ENCODE data around the gene SLC7A9. TPM values are rescaled to one million over a fixed set of nuclear protein-coding genes. Genes with fewer than 3 reads are reported as not detected.

SLC7A9 gene
- polyA plus RNA-seq, 1 donor from 2014 or later = 2.5 TPM

GRCh38 chr19:32829345-32829896 lies 40.1 kb downstream of the SLC7A9 start:
- Histone ChIP-seq H3K36me3 (ENCODE audit: insufficient read depth, low read length) (no peaks in the 10 kb centered on the region), H3K27ac (ENCODE audit: low read length) (no peak overlapping the region), H3K4me3 (ENCODE audit: low read length) (no peak overlapping the region), H2AFZ (ENCODE audit: low read depth, low read length) (no peak overlapping the region), H3K9me3 (ENCODE audit: low read length) (no peaks in the 10 kb centered on the region), H3K79me2 (replicated peaks; ENCODE audit: insufficient read depth, low read length) (no peaks in the 10 kb centered on the region), H4K20me1 (ENCODE audit: insufficient read depth) (no peaks in the 10 kb centered on the region), H3K9ac (ENCODE audit: low read length) (no peak overlapping the region), H3F3A (ENCODE audit: insufficient read depth, low read length, poor library complexity, severe bottlenecking) (no peaks in the 10 kb centered on the region), H3K27me3 (ENCODE audit: insufficient read depth, low read depth, low read length) (no peaks in the 10 kb centered on the region), H3K9me2 (ENCODE audit: insufficient read depth, low read length) (no peaks in the 10 kb centered on the region), H3K4me2 (ENCODE audit: low read length) (no peak overlapping the region)
- TF ChIP-seq POLR2AphosphoS5 (IDR thresholded peaks at IDR 0.05) (no peak), MXI1 (conservative IDR thresholded peaks at IDR 0.05; ENCODE audit: poor library complexity, severe bottlenecking) (no peak), EP300 (conservative IDR thresholded peaks at IDR 0.05; ENCODE audit: poor library complexity, severe bottlenecking) (no peak), CTCF (IDR thresholded peaks at IDR 0.05; ENCODE audit: poor library complexity, severe bottlenecking) (no peak), REST (IDR thresholded peaks at IDR 0.05; ENCODE audit: borderline replicate concordance) (no peak), TAF1 (IDR thresholded peaks at IDR 0.05; ENCODE audit: low read depth) (no peak)

GRCh38 chr19:32828643-32829344 lies 40.8 kb downstream of the SLC7A9 start:
- no peak overlapping the region for H3K4me2 ChIP-seq (ENCODE audit: low read length)
- H2AFZ ChIP-seq (ENCODE audit: low read depth, low read length) = no peak overlapping the region

More at GRCh38 chr19:32828643-32829344, 40.8 kb downstream of the SLC7A9 start:
- no peaks in the 10 kb centered on the region for H3K9me2 ChIP-seq (ENCODE audit: insufficient read depth, low read length)
- no peaks in the 10 kb centered on the region for H3F3A ChIP-seq (ENCODE audit: insufficient read depth, low read length, poor library complexity, severe bottlenecking)
- no peaks in the 10 kb centered on the region for H3K79me2 ChIP-seq (replicated peaks; ENCODE audit: insufficient read depth, low read length)
- no peak overlapping the region for H3K9ac ChIP-seq (ENCODE audit: low read length)
- no peaks in the 10 kb centered on the region for H3K36me3 ChIP-seq (ENCODE audit: insufficient read depth, low read length)
- H3K9me3 ChIP-seq (ENCODE audit: low read length) = no peaks in the 10 kb centered on the region
- TF ChIP-seq MXI1 (conservative IDR thresholded peaks at IDR 0.05; ENCODE audit: poor library complexity, severe bottlenecking) (no peak), CTCF (IDR thresholded peaks at IDR 0.05; ENCODE audit: poor library complexity, severe bottlenecking) (no peak), SMC3 (conservative IDR thresholded peaks at IDR 0.05; ENCODE audit: poor library complexity) (no peak), REST (IDR thresholded peaks at IDR 0.05; ENCODE audit: borderline replicate concordance) (no peak), EZH2 (IDR thresholded peaks at IDR 0.05; ENCODE audit: borderline replicate concordance, insufficient read depth, low read length, poor library complexity, severe bottlenecking) (no peak), POLR2AphosphoS5 (IDR thresholded peaks at IDR 0.05) (no peak), RAD21 (conservative IDR thresholded peaks at IDR 0.05) (no peak), EP300 (conservative IDR thresholded peaks at IDR 0.05; ENCODE audit: poor library complexity, severe bottlenecking) (no peak), TAF1 (IDR thresholded peaks at IDR 0.05; ENCODE audit: low read depth) (no peak)
- H3K27ac ChIP-seq (ENCODE audit: low read length) = no peak overlapping the region
- H4K20me1 ChIP-seq (ENCODE audit: insufficient read depth) = no peaks in the 10 kb centered on the region
- H3K27me3 ChIP-seq (ENCODE audit: insufficient read depth, low read depth, low read length) = no peaks in the 10 kb centered on the region
- H3K4me3 ChIP-seq (ENCODE audit: low read length) = no peak overlapping the region

Measured in neural cell (in vitro differentiated cells).